Epidermal melanocyte (primary cell): Measurements from ENCODE around the gene RPS6KL1.

Experiments used
- DNase-seq: peaks from one replicate; pipeline ENCODE4 v3.0.0; 2011; ENCODE audit warnings: low spot score; ENCODE audit not compliant: insufficient read length

RPS6KL1 gene

GRCh38 chr14:74912801-74913200 is 10.3 kb downstream of the RPS6KL1 start:
- no peak for DNase-seq

GRCh38 chr14:74912111-74912510 is 10.9 kb downstream of the RPS6KL1 start:
- DNase-seq, result no peak

- no peak for DNase-seq
Observed at GRCh38 chr14:74911704-74912103, 11.4 kb downstream of the RPS6KL1 start.

GRCh38 chr14:74911221-74911620 is 11.8 kb downstream of the RPS6KL1 start:
- no peak for DNase-seq

- DNase-seq, result no peak
Observed at GRCh38 chr14:74910556-74910955, 12.5 kb downstream of the RPS6KL1 start.

GRCh38 chr14:74909911-74910310 is 13.1 kb downstream of the RPS6KL1 start:
- no peak for DNase-seq

- no peak for DNase-seq
Observed at GRCh38 chr14:74909501-74909900, 13.6 kb downstream of the RPS6KL1 start.

- DNase-seq, result no peak
Observed at GRCh38 chr14:74908861-74909341, 14.2 kb downstream of the RPS6KL1 start.

GRCh38 chr14:74907744-74908143 is 15.3 kb downstream of the RPS6KL1 start:
- no peak for DNase-seq

GRCh38 chr14:74906925-74907521 is 16.0 kb downstream of the RPS6KL1 start:
- DNase-seq, result no peak

GRCh38 chr14:74905595-74906142 is 17.4 kb downstream of the RPS6KL1 start:
- DNase-seq, result peak; percentile 70

- no peak for DNase-seq
Observed at GRCh38 chr14:74904635-74905503, 18.2 kb downstream of the RPS6KL1 start.

- DNase-seq, result no peak
Observed at GRCh38 chr14:74902941-74903705, 19.9 kb downstream of the RPS6KL1 start.

- no peak for DNase-seq
Observed at GRCh38 chr14:74898694-74899093, 24.4 kb downstream of the RPS6KL1 start.

GRCh38 chr14:74898083-74898482 is 25.0 kb downstream of the RPS6KL1 start:
- no peak for DNase-seq

- no peak for DNase-seq
Observed at GRCh38 chr14:74897642-74898041, 25.4 kb downstream of the RPS6KL1 start.

GRCh38 chr14:74896400-74896799 is 26.7 kb downstream of the RPS6KL1 start:
- DNase-seq, result no peak

- no peak for DNase-seq
Observed at GRCh38 chr14:74893614-74894091, 29.4 kb downstream of the RPS6KL1 start.

GRCh38 chr14:74892745-74893144 is 30.3 kb downstream of the RPS6KL1 start:
- DNase-seq, result no peak

- DNase-seq, result no peak
Observed at GRCh38 chr14:74891870-74892269, 31.2 kb downstream of the RPS6KL1 start.

- no peak for DNase-seq
Observed at GRCh38 chr14:74890262-74890661, 32.8 kb downstream of the RPS6KL1 start.
